ENCODE measurements around the gene SERPINB4.

The SERPINB4 gene

DNA sequence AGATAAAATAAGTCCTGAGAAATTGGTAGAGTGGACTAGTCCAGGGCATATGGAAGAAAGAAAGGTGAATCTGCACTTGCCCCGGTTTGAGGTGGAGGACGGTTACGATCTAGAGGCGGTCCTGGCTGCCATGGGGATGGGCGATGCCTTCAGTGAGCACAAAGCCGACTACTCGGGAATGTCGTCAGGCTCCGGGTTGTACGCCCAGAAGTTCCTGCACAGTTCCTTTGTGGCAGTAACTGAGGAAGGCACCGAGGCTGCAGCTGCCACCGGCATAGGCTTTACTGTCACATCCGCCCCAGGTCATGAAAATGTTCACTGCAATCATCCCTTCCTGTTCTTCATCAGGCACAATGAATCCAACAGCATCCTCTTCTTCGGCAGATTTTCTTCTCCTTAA, 47.1 kb downstream of the SERPINB4 start:
- FAIRE-seq (no peak), DNase-seq (ENCODE audit: insufficient read length, low spot score) (no peak)
- TF ChIP-seq, protein P1, sequence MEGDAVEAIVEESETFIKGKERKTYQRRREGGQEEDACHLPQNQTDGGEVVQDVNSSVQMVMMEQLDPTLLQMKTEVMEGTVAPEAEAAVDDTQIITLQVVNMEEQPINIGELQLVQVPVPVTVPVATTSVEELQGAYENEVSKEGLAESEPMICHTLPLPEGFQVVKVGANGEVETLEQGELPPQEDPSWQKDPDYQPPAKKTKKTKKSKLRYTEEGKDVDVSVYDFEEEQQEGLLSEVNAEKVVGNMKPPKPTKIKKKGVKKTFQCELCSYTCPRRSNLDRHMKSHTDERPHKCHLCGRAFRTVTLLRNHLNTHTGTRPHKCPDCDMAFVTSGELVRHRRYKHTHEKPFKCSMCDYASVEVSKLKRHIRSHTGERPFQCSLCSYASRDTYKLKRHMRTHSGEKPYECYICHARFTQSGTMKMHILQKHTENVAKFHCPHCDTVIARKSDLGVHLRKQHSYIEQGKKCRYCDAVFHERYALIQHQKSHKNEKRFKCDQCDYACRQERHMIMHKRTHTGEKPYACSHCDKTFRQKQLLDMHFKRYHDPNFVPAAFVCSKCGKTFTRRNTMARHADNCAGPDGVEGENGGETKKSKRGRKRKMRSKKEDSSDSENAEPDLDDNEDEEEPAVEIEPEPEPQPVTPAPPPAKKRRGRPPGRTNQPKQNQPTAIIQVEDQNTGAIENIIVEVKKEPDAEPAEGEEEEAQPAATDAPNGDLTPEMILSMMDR (IDR thresholded peaks at IDR 0.05; ENCODE audit: insufficient read depth, missing control alignments), result no peak

DNA sequence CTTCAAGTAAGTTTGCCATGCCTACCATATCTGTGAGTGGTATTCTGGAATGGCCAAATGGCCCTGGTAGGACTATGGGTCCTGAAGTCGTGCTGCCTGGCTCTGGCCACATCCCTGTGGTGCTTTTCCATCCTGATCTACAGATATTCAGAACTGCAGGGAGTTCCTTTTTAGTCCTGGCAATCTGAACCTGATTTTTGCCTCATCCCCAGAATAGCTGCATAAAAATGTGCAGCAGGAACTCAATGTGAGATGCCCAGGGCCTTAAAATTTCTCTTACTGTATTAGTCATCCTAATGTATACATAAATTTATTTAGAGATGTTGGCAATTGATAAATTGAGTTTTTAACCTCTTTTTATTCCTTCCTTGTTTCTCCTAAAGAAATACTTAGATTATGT, 51.6 kb downstream of the SERPINB4 start:
- TF ChIP-seq, protein P1 (IDR thresholded peaks at IDR 0.05; ENCODE audit: insufficient read depth, missing control alignments), result no peak
- DNase-seq (ENCODE audit: insufficient read length, low spot score), result no peak
- FAIRE-seq, result no peak

DNA sequence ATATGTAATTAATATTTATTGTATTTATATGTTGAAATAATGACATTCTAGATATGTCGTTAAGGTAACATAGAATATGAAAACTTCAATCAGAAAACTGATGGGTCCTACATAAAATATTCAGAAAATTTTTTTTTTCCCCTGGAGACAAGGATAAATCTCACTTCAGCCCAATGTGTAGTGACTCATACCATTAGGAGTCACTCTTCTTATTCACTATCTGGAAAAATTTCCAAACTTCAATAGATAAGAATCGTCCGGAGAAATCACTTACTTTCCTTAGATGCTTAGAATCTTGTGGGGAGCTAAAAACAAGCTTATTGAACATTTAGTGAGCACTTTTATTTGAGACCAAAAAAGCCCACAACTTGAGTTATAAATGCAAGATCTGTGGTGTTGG, 52.3 kb downstream of the SERPINB4 start:
- no peak for DNase-seq (ENCODE audit: insufficient read length, low spot score)
- FAIRE-seq, result no peak
- TF ChIP-seq, protein P1 (IDR thresholded peaks at IDR 0.05; ENCODE audit: insufficient read depth, missing control alignments), result no peak

DNA sequence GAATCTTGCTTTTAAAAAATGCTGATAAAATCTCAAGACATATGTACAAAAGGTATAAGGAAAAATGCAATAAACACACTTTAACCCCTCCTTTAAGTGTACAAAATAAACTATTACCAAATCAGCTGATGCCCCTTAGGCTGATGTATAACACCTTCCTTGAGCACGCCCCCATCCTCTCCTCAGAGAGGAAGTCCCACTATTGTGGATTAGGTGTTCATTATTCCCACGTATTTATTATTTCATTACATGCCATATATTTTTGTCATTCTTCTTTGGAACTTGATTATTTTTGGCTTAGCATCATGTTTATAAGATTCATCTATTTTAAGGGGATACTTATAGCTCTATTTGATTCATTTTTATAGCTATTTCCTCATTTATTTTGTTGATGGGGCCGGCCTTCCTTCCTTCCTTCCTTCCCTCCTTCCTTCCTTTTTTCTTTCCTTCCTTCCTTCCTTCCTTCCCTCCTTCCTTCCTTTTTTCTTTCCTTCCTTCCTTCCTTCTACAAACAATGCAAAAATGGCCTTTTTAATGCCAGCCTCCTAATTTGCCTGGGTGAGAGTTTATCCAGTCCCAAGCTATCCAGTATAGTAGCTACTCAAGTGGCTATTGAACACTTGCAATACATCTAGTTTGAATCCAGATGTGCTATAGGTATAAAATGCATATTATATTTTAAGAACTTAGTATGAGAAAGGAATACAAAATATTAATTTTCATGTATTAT, 52.9 kb downstream of the SERPINB4 start:
- TF ChIP-seq, protein P1 (IDR thresholded peaks at IDR 0.05; ENCODE audit: insufficient read depth, missing control alignments), result no peak

DNA sequence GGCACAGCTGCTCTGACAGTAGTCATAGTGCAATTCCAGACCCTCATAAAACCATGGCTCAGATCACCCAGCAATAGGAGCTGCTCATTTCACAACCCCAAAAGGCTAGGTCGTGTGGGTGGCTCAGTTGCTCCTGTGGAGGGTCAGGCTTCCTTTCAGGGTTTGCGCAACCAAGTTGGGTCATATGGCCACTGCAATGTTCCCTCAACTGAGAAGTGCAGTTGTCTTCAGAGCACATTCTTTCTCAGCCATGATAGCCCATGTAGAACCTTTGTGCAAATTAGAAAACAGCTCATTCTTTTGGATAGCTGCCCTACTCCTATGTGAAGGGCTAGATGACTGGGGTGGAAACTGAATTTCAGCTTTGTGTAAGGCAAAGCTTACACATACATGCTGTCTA, 53.7 kb downstream of the SERPINB4 start:
- no peak for FAIRE-seq
- no peak for DNase-seq (ENCODE audit: insufficient read length, low spot score)
- TF ChIP-seq, protein P1 (IDR thresholded peaks at IDR 0.05; ENCODE audit: insufficient read depth, missing control alignments), result no peak

More for the DNA sequence above, 52.9 kb downstream of the SERPINB4 start:
- DNase-seq (ENCODE audit: insufficient read length, low spot score) (no peak), FAIRE-seq (peak; percentile 93)

DNA sequence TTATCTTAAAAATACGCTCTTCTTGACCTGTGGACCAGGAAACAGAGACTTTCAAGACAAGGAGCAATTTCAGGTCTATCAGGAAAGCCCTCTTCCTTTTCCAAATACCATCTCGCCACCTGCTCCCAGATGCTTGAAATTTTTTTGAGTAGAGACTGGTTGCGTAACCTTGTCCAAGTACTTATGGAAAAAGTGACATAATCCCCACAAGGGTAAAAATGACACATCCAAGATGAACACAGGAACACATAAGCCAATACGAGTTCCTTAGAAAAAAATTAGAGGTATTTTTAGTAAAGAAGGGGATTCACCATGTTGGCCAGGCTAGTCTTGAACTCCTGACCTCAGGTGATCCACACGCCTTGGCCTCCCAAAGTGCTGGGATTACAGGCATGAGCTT, 55.1 kb downstream of the SERPINB4 start:
- no peak for DNase-seq (ENCODE audit: insufficient read length, low spot score)
- FAIRE-seq, result peak; percentile 77
- TF ChIP-seq, protein P1 (IDR thresholded peaks at IDR 0.05; ENCODE audit: insufficient read depth, missing control alignments), result no peak
